HG02588 (cell line): ENCODE data around the gene CLEC11A.
A peak's percentile ranks its signal among the peaks of the same experiment; 100 is the strongest.

Experiments used
- ATAC-seq: cut with Tn5 transposase; IDR thresholded peaks from one replicate; pipeline ENCODE4 v1.9.1; 2021; ENCODE audit warnings: mild to moderate bottlenecking, moderate library complexity; ENCODE audit not compliant: unreplicated experiment

Gene CLEC11A, protein sequence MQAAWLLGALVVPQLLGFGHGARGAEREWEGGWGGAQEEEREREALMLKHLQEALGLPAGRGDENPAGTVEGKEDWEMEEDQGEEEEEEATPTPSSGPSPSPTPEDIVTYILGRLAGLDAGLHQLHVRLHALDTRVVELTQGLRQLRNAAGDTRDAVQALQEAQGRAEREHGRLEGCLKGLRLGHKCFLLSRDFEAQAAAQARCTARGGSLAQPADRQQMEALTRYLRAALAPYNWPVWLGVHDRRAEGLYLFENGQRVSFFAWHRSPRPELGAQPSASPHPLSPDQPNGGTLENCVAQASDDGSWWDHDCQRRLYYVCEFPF

DNA sequence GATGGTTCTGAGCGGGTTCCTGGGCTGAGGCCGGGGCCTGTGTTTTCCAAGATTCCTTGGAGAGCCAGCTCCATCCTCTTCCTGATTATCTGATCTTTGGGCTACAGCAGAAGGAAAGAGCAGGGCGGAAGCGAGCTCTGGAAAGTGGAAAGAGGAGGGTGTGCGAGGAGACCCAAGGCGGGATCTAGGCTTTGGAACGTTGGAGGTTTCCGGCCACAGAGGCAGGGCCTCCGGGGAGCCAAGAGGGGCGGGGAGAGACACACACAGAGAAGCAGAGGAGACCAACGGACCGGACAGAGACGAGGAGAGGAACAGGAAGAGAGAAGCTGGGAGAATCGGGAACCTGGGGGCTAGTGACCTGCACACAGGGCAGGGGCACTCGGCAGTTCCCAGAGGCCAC lies at the start of gene CLEC11A:
CLEC11A (plus strand) TSS at position 296 of the 400 bp plus-strand sequence. CDS start 162 bp downstream, outside the sequence.
- no peak for ATAC-seq

DNA sequence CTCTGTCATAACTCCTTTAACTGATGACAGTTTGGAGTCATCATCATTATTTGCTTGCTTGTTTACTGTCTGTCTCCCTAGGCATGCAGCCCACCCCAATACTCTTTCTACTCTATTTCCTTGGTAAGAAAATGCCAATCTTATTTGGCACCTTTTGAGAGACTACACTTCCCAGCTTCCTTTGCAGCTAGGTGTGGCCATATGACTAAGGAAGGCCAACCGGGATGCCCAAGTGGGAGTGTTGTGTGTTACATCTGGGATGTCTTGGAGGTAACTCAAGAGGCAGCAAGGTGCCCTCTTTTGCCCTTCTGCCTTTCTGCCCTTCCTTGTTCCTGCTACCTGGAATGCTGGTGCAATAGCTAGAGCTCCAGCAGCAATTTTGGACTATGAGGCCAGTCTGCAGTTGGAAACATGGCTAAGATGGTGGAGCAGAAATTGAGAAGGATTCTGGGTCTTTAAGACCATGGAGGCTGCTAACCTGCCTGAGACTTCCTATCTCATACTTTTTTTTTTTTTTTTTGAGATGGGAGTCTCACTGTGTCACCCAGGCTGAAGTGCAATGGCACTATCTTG lies 46.5 kb upstream of the CLEC11A start:
- ATAC-seq, result no peak

DNA sequence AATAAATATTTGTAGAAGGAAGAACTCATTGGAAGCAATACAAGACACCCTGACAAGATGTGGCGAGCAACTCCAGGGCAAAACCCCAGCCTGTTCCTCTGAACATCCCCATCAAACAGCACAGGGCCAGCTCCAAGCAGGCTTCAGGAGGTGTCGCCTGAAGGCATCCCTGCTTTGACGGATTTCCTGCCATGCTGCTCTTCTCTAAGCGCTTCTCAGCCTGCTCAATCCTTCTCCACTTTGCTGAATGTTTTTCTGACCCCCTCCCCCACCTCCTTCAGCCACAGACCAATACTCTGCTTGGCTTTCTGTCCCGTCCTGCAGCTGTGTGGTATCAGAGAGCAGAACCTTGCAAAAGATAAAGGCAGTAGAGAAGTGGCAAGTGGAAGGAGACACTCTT lies 45.5 kb upstream of the CLEC11A start:
- no peak for ATAC-seq

DNA sequence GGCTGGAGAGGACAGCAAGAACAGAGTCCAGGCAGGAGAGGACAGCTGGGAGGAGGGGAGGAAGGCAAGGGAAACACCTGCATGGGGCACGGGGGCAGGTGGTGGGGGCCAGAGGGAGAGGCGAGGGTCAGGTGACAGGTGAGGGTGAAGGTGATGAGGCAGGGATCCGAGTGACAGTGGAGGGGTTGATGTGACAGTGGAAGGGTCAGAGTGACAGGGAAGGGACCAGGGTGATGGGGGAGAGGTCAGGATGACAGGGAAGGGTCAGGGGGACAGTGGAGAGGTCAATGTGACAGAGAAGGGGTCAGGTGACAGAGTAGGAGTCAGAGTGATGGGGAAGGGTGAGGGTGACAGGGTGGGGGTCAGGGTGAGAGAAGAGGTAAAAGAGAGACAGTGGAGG lies 44.8 kb upstream of the CLEC11A start:
- ATAC-seq, result no peak

DNA sequence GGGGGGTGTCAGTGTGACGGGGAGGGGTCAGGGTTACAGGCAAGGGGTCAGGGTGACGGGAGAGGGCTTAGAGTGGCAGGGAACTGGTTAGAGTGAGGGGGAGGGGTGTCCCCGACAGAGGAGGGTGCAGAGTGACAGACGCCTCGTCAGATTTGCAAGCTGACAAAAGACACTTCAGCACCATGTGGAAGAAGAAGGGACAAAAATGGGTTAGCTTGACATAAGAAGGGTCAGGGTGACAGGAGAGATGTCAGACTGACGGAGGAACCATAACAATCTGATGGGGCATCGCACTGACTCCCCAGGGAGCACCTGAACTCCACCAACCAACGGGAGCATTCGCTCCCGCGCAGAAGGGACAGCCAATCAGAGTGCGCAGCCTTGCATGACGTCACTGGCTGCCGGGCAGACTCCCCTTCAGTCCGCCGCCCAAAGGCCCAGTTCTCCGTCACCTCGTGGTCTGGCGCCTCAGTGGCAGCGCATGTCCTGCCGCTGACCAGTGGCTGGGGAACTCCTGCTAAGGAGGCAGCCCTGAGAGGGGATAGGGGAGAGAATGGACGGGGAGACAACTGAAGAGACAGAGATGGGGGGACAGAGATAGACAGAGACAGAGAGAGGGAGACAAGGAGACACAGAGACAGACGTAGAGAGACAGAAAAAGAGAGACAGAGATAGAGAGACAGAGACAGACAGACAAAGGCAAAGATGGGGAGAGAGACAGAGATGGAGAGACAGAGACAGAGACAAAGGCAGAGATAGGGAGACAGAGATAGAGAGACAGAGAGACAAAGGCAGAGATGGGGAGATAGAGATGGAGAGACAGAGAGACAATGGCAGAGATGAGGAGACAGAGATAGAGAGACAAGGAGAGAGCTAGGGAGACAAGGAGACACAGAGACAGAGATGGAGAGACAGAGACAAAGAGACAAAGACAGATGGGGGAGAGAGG lies 43.7 kb upstream of the CLEC11A start:
- peak; percentile 82 for ATAC-seq

DNA sequence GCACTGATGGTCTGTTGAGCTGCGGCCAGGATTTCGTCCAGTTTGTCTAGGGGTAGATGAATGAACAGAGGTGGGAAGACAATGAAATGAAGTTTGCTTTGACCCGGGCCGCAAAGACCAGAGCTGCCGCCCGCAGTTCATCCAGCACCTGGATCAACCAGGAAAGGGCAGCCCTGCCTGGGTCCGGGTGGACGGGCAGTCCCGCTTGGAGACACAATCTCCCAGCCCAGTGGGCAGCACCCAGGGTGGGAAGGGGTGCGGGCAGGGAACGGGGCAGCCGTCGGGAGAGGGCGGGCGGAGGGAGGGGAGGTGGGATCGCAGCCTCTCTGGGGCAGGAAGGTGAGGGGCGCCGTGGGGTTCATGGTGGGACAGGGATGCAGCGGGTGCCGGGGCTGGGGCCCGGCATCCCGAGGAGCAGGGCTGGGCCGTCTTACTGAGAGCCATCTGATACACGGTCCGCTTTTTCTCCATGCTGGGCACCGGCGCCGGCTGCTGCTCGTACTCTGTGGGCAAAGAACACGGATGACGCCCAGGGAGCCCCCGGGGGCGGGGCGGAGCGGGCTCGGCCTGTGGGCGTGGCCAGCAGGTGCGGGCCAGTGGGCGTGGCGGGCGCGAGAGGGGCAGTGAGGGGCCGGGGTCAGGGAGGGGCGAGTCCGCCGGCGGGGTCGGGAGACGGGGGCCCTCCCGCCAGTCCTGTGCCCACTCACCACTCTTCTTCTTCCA lies 36.7 kb upstream of the CLEC11A start:
- ATAC-seq, result no peak

- ATAC-seq, result no peak
These were observed 34.4 kb upstream of the CLEC11A start for GRCh38 chr19:50688766-50689165.

DNA sequence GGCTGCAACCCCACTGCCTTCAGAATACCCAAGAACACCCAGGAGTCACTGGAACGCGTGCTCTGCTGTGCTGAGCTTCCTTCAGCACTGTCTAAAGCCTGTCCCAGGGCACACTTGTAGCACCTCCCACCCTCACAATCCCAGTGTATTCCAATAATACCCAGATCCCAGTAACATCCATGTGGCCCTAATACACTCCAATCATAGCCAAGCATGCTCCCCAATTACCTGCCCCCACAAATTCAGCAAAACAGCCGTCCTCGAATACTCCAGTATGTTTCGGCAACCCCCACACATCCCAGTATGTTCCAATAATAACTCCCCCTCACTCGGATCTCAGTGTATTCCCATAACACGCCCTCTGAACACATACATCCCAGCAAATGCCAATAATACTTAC lies 32.7 kb upstream of the CLEC11A start:
- ATAC-seq, result no peak

DNA sequence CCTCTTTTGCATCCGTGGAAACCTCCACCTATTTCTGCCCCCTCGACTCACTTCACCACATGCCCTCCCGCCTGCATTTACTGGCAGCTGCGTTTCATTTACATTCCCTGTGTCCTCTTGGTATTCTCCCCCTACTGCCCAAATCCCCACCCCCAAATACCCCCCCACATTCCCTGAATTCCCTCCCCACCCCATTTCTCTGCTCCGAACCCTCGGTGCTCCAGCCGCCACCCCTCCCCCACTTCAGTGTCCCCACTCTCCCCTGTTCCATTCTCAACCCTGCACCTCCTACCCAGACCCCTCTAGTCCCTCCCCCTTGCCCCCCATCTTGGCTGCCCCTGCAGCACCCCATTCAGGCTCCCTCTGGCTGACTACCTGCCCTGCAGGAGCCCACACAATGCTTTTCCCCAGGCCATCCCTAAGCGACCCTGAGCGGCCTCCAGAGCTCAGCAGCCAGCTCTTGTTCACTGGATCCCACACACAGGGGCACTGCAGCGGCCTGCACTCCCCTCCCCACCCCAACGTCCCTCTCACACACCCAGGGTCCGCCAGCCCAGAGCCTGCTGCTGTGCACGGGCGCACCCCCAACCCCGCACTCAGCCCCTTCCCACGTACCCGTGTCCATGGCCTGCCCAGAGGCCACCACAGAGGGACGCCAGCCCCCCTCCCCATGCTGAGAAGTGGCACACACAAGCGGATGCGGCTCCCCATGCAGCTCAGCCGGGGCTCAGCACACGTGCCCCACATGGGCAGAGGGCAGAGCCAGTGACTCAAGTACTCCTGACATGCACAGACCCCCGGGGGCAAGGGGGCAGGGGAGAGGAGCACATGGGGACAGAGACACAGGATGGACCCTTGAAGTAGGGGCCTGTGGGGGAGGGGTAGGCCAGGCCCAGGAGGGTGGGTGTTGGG lies 29.8 kb upstream of the CLEC11A start:
- ATAC-seq, result no peak

GRCh38 chr19:50694815-50695145 lies 28.4 kb upstream of the CLEC11A start:
- no peak for ATAC-seq

DNA sequence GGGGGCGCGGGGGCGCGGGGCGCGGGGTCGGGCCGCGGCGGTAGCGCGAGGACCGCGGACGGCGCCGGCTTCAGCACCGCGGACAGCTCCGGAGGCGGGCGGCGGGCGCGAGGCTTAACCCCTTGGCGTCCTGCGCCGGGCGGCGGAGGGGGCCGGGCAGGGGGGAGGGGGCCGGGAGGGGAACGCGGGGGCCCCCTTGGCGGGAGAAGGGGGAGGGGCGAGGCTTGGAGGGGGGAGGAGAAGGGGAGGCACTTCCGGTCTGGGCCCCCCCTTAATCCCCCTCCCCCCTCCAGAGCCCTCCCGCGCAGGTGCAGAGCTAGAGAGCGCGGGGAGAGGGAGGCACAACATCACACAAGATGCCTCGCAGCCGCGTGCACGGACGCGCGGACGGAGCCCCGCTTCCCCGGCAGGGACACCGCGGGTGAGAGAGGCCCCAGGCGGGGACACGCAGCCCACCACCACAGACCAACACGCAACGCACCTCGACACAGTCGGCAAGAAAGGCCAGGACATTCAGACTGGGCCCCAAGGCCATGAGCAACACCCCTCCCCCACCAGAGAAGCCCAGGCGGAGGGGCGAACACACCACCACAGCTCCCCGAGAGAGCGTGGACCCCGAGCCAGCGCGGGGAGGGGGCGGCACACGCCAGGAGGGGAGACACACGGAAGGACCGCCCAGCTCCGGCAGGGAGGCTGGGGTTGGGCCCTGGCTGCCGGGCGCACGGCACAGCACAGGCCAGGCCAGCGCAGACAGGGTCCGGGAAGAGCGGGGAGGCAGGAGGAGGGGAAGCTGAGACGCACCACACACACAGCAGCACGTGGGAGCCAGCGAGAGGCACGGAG lies 27.7 kb upstream of the CLEC11A start:
- ATAC-seq, result no peak

DNA sequence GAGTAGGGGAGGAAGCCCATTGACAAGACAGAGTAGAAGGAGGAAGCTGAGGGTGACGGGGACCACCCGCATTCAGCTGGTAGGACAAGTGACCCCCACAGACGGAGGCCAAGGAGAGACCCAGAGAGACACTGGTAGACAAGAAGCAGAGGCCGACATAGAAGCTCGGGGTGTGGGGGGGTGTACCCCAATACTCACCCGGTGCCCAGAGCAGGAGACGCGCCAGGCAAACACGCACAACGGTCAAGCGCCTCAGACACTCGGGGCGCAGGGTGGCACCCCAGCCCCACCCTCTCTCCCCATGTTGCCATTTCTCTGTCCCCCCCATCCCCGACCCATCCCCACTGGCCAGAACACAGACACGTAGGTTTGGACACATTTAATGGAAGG lies 27.1 kb upstream of the CLEC11A start:
- no peak for ATAC-seq

DNA sequence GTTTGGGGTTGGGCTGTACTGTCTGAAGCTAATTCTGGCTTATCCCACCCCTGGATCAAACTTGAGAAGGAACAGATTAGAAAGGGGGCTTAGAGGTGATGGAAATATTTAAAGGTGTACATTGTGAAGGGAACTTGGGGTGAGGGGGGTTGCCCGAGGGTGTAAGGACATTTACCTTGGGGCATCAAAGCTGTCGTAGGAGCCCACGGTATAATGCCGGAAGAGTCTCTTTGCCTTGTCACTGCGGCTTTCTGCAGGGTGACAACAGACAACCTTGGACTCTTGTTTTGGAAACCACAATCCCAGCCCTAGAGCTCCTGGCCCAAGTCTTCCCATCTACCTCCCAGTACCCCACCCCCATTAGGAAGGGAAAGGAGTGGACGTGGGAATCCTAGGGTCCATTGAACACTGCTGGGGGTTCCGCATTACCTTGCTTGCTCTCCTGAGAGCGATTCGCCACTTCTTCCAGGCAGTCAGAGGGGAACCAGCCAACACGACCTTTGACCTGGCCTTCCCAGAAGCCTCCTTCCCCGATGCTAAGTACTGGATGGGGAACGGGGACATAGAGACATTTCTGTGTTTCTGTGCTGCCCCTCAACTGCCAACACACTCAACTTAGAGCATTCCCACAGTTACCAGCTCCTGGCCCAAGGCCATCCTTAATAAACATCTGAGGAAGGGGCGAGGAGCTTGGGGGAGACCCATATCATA lies 25.6 kb upstream of the CLEC11A start:
- ATAC-seq, result no peak

- ATAC-seq, result no peak
These were observed 21.7 kb upstream of the CLEC11A start for GRCh38 chr19:50701367-50701985.

DNA sequence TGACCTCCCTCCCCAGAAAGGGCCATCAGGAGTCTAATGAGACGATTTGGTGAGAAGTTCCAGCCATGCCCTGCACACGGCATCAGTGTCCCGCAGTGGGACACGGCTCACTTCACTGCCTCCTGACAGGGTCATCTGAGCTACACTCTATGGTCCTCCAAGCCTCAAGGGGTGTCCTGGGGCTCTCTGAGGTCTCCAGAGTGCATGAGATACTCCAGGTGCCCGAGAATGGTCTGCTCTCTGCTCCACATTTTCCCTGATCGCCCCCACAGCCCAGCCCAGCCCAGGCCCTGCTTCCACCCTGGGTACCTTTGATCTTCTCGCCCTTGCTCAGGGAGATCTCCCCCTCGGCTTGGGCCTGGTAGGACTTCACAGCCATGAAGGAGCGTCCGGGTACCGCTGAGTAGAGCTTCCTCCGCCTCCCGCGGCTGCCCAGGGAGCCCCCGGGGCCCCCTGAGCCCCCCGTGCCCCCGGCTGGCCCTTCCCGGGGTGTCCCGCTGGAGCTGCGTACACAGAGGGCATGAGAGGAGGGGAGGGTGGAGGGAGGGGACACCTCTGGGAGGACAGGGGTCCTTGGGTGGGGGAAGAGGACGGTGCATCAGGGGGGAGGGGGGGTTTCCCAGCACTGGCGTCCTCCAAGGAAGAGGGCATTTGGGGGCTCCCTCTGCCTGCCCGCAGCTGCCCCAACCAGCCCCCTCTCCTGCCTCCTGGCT lies 20.9 kb upstream of the CLEC11A start:
- no peak for ATAC-seq

DNA sequence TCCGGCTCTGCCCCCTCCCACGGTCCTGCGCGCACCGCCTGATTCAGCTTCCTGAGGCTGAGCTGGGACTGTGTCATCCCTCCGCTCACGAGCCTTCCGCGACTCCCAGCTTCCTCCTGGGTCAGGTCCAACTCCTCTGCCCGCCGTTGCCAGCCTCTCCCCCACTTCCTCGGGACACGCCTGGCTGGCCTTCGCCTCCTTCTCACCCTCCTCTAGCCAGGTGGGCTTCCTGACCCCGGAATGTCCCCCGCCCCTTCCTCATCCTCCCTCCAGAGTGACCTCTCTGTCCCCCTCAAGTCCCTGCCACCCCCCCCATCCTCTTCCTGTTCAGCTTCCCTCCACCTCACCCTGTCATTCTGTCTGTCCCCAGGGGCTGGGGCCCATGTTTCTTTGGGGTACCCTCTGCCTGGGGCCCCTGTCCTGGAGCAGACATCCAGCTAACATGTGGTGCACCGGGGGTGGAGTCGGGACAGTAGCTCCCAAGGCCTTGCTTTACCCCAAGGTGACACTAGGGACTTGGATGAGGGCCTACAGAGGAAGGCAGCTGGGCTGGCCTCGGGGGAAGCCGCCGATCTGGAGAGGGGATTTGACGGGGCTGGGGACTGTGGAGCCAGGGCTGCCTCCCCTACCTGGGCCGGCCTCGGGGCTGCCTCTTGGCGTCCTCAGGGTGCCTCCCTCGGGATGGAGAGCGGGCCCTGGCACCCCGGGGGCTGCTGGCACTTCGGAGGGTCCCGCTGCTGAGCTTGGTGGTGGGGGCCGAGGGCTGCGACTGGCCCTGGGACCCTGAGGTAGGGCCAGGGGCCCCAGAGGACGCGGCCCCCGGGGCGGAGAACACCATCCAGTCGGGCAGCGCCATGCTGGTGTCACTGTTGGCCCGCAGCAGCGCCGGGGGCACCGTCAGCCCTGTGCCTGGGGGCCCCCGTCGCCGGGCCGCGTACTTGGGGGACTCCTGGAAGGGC lies 20.0 kb upstream of the CLEC11A start:
- no peak for ATAC-seq
